Kasumi-1 (cell line): ENCODE measurements around the gene LGR6.
"Not testable (repeated sequence)": the region's sequence is repeated elsewhere in the genome, so short reads cannot be mapped to it uniquely, and the experiment has no call there.

Source experiments
- DNase-seq, 2 experiments: peaks; one replicate each; lab custom pipeline; 2025; lab: John Stamatoyannopoulos, UW

The LGR6 gene

DNA sequence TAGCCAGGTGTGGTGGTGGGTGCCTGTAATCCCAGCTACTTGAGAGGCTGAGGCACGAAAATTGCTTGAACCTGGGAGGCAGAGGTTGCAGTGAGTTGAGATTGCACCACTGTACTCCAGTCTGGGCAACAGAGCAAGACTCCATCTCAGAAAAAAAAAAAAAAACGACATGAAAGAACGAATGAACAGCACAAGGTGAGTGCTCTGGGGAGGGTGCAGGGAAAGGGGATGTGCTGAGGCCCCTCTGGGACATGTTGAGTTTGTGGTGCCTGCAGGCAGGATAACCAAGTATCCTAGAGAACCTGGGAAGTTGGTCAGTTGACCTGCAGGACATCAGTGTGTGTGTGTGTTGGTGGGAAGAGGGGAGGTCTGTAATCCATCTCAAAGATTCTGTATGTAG lies 46.6 kb downstream of the LGR6 start:
- DNase-seq, result not testable (repeated sequence)

DNA sequence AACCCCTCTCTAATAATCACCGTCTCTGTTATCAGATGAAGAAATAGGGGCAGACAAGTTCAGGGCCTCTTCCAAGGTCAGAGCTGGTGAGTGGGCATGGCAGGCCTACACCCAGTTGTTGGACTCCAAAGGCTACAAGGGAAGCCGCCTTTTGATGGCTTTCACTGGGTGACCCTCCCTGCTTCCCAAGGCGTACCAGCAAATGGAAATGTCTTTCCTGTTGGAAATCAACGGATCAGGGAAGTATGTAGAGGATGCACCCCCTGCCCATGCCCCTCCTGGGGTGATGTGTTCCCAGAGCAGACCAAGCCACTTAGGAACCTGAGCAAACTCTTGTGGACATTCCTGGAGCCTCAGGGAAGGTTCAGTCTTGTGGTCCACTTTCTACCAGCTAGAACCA lies 47.4 kb downstream of the LGR6 start:
- DNase-seq, result no peak

DNA sequence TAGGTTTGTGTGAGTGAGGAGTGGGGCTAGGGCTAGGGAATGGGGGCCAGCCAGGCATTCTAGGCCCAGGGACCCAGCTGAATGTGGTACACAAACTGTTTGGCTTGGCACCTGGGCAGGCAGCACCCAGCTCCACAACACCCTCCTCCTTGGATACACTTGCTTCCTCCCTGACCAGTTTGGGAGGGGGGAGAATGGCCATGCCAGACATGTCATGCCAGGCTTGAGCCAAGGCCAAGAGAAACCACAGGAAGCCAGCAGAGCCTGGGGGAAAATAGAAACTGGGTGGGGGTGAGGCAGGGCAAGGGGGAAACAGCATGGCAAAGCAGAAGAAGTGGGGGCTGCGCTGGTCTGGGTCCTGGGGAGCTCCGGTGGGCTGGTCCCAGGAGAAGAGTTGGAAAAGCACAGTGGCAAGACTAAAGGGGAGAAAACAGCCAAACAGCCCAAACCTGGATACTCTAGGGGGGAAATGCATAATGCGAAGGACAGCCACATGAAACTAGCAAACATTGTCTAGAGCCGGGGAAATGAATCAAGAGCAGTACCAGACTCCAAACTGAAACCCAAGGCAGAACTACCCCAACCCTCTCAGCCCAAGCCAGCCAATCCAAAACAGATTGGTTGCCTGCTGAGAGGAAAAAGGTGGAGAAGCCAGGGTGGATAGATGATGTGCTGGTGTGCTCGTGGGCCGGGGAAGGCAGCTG lies 47.9 kb downstream of the LGR6 start:
- no peak for DNase-seq

DNA sequence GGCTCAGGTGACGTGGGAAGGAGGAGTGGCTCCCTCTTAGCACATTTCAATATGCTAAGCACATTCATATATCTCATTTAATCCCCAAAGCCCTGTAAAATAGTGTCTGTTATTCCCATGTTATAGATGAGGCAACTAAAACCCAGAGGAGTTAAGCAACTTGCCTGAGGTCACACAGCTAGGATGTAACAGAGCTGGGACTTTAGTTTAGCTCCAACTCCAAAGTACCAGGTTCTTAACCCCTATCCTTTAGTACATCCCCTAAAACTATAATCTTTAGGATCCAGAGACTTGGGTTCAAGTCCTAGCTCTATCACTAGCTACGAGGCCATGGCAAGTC lies 48.5 kb downstream of the LGR6 start:
- DNase-seq, result no peak

DNA sequence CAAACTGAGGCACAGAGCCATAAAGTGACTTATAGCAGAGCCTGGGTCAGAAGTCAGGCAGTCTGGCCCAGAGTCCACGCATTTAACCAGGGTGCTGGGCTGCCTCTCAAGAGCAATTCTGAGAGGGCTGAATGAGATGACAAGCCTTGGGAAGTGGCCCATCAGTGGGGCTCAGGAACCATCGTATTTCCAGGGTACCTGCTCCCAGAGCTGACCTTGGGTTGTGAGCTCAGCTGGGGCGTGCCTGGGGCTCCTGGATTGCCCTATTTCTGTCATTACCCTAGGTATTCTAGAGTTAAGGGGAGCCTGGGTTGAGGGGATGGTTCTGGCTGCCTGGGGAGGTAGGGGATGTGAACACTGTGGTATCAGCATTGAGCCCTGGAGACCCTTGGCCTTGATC lies 49.4 kb downstream of the LGR6 start:
- no peak for DNase-seq

DNA sequence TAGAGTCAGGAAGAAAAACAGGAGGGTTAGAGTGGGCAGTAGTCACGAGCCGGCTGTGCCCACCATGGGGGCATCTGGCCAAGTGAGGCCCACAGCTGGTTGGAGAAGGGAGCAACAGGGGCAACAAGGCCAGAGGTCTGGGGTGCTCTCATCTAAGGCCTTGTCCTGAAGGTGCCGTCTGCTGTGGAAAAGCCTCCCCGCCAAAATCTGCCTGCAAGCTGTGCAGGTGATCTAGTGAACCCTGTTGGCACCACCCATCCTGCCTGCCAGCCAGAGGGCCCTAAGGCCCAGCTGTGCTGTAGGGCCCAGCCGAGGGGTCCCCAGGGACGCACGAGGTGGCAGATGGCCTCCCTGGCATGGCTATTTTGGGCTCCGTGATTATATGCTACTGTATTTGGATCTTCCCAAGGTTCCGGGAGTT lies 51.3 kb downstream of the LGR6 start:
- no peak for DNase-seq

DNA sequence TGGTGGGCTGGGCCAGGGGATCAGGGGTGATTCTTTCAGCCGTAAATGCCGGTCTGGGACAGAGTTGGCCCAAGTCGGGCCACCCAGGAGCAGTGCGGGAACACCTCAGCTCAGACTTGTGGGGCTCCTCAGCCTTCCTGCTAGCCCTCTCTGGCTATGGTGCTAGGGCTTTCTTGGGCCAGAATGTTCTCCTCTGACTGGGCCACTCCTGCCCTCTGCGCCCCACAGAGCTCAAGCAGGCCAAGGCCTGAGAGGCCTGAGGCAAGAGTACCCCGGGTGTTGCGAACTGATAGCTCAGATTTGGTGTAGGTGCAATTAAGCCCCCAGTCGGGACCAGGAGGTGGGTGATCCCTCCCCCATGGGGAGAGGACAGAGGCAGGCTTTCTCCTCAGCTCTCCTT lies 51.8 kb downstream of the LGR6 start:
- DNase-seq, result no peak

DNA sequence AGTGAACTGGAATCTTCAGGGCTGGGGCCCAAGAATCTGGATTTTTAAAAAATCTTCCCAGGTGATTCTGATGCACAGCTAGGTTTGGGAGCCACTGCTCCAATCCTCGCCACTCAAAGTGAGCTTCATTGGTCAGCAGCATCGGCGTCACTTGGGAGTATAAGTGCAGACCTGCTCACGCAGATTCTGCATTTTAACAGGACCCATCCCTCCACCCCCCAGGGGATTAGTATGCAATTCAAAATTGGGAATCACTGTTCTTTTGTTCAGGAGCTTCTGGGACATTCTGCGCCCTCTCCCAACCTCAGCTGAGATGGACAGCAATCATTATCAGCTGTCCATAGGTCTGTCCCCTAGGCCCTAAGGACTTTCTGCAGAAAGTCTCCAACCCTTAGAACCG lies 53.5 kb downstream of the LGR6 start:
- no peak for DNase-seq

DNA sequence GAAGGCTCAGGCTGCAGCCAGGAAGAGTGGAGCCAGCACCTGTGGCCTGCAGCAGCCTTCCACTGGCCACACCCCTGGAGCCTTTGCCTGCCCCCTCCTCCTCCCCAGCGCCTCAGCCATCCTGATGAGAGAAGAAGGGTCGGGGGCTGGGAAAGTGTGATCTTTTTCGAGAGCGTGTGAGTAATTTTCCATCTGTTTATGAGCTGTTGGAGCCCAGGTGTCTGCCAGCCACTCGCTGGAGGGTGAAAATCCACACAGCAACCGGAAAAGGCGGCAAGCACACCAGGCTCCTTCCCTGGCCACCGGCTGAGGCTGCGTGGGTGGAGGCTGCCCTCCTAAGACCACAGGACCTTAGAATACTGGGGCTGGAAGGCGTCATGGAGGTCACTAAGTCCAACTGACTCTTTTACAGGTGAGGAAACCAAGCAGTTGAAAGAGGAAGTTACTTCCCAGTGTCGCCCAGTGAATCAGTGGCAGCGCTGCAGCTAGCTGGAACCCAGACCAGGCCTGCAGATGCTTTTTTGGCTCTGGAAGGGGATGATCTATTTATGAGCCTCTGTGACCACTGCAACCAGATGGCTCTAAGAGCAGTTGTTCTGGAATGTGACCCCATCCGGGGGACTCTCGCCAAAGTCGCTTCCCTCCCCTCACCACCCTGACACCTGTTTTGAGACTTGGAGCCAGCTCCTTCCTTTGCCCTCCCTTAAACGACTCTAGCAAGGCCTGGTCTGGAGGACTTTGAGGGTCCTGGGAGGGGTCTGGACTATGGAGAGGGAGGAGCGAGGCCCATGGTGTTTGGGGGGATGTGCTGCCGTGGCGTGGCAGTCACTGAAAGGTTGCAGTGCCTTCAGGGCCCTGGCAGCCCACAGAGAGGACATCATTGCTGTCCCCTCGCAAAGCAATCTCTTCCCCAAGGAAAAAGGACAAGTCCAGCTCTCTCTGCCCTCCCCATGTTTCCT lies 54.5 kb downstream of the LGR6 start:
- DNase-seq, result peak; percentile 22 to 23

DNA sequence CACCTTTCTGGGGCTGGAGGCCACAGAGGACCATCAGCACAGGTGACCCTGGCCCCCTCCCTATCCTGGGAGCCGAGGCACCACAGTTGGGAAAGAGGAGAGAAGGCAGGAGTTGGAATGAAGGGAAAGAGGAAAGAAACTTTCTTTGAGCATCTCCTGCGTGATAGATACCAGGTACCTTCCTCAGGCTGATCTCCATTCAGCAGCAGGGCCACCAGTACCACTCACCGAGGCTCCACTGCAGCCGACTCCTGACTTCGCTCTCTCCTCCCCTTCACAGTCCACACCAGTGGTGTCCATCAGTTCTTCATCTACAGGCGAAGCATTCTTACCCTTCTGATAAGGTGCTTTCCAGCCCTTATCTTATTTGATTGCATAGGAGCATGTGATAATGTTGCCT lies 55.3 kb downstream of the LGR6 start:
- DNase-seq, result no peak

DNA sequence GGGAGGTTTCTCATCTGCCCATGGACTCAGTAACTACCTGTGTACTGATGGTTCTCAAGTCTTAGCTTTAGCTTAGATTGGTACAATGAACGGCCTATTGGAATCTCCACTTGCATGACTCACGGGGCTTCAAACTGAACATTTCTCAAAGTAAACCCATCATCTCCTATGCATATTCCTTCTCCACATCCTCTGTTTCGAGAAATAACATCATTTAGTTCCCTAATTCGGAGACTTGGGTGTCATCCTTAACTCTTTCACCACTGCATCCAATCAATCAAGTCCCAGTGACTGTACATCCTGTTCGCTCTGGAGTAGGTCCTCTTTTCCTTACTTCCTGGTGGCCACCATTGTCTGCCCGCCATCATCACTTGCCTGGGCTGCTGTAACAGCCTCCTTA lies 55.8 kb downstream of the LGR6 start:
- DNase-seq, result peak; percentile 40 to 53

DNA sequence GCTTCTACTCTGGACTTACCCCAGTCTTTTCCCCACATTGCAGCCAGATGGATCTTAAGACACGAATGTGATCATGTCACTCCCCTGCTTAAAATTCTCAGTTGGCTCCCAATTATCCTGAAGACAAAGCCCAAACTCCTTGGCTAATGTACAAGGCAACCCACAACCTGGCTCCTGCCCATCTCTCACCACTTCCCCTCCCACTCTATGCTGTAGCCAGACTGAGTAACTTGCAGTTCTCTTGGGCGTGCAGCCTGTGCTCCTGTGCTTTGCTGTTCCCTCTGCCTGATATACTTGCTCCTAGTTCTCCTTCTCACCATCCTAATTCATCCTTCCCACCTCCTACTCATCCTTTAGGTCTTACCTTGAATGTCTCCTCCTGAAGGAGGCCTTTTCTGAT lies 56.2 kb downstream of the LGR6 start:
- DNase-seq, result peak; percentile 57 to 63

DNA sequence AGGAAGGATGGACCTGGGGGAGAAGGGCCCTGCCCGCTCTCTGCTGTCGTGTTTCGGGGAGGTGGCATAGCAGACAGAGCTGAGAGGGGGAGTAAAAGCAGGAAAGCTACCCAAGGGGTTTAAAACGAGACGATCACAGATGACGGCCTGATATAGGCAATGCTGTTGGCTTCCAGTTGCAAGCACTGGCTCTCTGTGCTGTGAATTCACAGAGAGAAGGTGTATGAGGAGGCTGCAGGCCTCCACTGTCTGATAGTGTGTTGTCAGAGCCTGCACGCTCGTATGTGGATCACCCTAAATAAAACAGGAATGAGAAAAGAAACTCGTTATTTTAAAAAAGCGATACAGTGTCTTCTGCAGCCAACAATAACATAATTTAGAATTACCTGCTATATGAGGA lies 57.4 kb downstream of the LGR6 start:
- no peak for DNase-seq

DNA sequence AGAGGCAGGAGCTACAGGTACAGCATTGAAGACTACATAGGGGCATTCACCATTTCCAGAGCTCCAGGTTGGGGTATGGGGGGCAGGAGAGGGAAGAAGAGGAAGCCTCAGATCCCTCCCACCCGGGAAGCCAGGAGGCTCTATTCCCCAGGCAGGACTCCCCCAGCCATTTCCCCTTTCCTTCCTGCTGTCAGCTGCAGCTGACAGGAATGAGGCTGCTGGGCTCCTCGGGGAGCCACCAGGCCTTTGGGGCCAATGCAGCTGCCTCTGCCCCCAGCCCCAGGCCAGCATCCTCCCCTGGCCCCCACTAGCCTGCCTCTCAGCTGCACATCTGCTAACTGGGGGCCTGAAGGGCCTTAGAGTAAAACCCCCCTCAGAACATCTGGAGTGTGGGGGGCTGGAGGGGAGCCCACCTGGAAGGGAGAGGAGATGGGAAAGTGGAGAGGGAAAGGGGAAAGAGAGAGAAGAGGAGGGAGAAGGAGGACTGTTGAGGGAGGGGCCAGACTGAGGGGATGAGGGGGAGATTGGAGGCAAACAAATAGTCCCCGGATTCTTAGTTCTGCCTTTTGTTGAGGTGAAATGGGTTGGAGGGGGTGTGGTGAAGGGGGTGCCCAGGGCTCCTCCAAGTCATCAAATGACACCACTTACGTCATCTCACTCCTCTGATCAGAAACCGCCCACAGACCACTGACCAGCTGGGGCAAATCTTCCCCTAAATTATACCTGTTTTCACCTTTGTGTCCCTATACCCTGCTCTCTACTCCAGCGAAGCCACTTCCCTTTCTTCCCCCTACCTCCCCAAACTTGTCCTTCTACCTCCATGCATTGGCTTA lies 58.0 kb downstream of the LGR6 start:
- DNase-seq, result peak; percentile 50 to 53

DNA sequence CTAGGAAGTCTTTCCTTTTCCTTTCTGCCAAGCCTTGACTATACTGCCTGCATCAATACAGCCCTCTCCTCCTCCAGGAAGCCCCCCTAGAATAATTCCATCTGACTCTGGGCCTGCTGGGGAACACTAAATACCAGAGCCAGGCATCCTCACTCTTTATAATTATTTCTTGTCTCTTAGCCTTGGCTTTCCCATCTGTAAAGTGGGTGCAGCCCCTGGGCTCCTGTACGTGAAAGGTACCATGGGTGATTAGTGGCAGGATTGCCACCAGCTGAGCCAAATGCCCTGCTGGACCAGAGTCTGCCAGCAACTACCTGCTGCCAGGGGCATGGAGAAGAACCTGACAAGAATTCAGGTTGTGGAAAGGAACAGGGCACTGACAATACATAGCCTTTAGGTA lies 58.7 kb downstream of the LGR6 start:
- DNase-seq, result no peak

DNA sequence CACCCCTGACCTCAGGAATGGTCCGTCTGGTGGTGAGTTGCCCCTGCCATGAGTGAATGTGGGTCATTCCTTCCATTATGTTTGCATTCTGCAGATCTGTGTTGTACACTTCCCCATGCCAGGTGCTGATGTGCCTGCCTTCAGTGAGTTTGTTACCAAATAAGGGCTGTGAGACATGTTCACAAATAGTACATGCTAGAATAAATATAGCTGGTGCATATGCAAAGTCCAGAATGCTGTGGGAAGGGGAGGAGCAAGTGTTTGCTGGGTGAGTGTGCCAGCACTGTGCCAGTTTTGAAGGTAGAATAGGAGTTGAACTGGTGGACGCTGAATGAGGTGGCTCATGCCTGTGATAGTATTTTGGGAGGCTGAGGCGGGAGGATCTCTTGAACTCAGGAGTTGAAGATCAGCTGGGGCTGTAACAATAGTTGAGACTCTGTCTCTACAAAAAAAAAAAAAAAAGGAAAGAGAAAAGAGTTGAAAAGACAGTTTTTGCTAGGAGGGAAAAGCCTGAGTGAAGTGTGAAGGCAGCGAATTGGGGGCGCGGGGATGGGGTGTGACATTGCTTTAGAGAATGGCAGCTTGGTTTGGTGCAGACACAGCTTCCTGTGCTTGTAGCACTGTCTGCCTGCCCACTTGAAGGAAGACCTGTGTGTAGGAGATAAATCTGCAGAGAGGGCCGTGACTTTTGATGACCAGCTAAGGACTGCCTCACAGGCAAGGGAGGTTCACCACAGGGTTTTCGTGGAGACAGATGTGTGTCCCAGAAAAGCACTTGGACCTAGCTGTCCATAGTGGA lies 61.1 kb downstream of the LGR6 start:
- no peak for DNase-seq

DNA sequence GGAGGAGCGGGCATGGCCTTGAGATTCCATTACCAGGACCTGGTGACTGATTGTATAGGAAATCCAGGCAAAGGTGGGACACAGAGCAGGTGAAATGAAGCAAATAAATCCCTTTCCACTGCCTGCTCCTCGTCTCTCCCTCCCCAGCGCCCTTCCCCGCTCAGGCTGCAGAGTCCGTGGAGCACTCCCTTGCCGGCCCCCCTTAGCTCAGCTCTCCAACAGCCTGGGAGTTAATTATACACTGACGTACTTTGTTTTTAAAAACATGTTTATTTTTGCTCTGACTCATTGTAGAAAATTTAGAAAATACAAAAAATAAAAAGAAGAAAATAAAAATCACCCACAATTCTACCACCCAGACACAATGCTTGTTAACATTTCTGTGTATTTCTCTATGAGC lies 61.7 kb downstream of the LGR6 start:
- no peak for DNase-seq

DNA sequence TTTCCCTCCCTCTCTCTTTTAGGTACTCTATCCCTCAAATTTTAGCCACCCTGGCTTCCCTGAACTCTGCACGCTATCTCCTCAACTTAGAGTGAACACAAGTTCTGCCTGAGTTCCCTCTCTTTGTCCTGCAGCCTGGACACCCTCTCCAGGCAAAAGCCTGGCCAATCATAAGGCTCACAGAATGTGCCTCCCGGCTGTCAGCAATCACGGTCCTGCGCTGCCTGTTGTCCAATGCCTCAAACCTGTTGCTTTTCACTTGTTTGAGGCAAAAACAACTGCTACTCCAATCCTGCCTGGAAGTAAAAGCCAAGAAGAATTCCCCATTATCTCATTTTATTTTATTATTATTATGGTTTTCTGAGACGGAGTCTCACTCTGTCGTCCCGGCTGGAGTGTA lies 66.1 kb downstream of the LGR6 start:
- DNase-seq, result no peak

DNA sequence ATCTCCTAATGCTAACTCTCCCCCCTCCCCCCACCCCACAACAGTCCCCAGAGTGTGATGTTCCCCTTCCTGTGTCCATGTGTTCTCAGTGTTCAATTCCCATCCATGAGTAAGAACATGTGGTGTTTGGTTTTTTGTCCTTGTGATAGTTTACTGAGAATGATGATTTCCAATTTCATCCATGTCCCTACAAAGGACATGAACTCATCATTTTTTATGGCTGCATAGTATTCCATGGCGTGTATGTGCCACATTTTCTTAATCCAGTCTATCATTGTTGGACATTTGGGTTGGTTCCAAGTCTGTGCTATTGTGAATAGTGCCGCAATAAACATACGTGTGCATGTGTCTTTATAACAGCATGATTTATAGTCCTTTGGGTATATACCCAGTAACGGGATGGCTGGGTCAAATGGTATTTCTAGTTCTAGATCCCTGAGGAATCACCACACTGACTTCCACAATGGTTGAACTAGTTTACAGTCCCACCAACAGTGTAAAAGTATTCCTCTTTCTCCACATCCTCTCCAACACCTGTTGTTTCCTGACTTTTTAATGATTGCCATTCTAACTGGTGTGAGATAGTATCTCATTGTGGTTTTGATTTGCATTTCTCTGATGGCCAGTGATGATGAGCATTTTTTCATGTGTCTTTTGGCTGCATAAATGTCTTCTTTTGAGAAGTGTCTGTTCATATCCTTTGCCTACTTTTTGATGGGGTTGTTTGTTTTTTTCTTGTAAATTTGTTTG lies 67.8 kb downstream of the LGR6 start:
- DNase-seq, result not testable (repeated sequence)

DNA sequence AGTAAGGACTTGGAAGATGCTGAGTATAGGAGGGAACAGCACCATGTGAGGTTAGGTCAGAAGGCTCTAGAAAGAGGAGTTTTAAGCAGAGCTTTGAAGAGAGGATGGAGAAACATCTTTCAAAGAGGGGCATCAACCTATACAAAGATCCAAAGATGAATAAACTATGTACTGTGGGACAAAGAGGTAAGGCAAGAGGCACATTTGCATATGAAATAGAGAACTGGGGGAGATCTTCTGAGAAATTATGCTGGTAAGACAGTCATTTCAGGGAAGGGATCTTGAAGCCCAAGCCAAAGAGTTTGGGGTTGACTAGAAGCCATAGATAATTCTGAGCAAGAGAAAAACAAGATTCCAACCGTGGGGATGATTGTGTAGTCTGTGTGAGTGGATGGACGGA lies 70.0 kb downstream of the LGR6 start:
- DNase-seq, result no peak

DNA sequence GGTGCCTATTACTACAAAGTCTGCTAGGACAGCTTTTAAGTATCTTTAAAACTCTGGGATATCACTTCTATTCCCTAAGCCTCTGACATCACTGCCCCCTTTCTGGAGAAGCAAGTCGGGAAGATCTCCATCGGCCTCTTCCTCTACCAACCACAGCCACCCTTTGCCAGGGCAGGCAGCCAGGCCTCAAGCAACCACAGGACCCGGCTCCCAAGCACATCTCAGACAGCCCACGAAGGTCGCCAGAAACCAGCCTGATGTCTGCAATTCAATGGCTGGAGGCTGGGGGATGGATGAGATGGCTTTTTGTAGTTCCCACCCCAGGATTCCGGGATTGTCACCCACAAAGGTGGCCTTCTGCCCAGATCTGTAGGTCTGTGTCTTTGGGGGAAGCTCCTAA lies 70.7 kb downstream of the LGR6 start:
- no peak for DNase-seq
